ENCODE measurements around the gene CDH4. TPM values are rescaled to one million over a fixed set of nuclear protein-coding genes. Genes with fewer than 3 reads are reported as not detected.
"Not testable (repeated sequence)": the region's sequence is repeated elsewhere in the genome, so short reads cannot be mapped to it uniquely, and the experiment has no call there.

Gene CDH4
- total and polyA plus RNA-seq, 5 donors from 2014 or later = 0.07 to 0.69 (median 0.49) TPM; not detected in 1

- Mint-ChIP-seq H3K4me3 (no peak overlapping the region), H3K27ac (no peak overlapping the region), H3K4me1 (peaks cover 0 to 3% (median 0%) of the 10 kb centered on the region in 4 donors), H3K36me3 (no peaks in the 10 kb centered on the region), H3K27me3 (peaks cover 21% of the 10 kb centered on the region), H3K9me3 (peaks cover 0 to 4% (median 0%) of the 10 kb centered on the region in 7 donors)
- Histone ChIP-seq H3K27ac (ENCODE audit: insufficient read depth, low read length, poor library complexity, severe bottlenecking) (no peak overlapping the region), H3K4me3 (ENCODE audit: low read depth, low read length) (no peak overlapping the region), H3K27me3 (ENCODE audit: control insufficient read depth, insufficient read depth, low read length) (no peaks in the 10 kb centered on the region), H3K9me3 (ENCODE audit: control insufficient read depth in 2 of 2, low read length in 2 of 2) (no peaks in the 10 kb centered on the region), H3K36me3 (ENCODE audit: control insufficient read depth, insufficient read depth, low read length) (no peaks in the 10 kb centered on the region), H3K4me1 (ENCODE audit: control insufficient read depth, insufficient read depth, low read length, poor library complexity, severe bottlenecking) (no peaks in the 10 kb centered on the region)
- no peak for DNase-seq
- no peak for ATAC-seq (ENCODE audit: low read depth in 2 of 2)
These were observed 714.6 kb downstream of the CDH4 start for GRCh38 chr20:61966492-61967244.

- Mint-ChIP-seq H3K4me3 (no peak overlapping the region), H3K4me1 (peaks cover 0 to 3% (median 0%) of the 10 kb centered on the region in 4 donors), H3K27ac (no peak overlapping the region), H3K9me3 (peaks cover 0 to 4% (median 0%) of the 10 kb centered on the region in 7 donors), H3K36me3 (peaks cover 3% of the 10 kb centered on the region), H3K27me3 (peaks cover 21% of the 10 kb centered on the region)
- no peak for ATAC-seq (ENCODE audit: low read depth in 2 of 2)
- peaks cover under 1% of the 10 kb centered on the region for H3K36me3 ChIP-seq (ENCODE audit: control insufficient read depth, insufficient read depth, low read length)
- no peaks in the 10 kb centered on the region for H3K27me3 ChIP-seq (ENCODE audit: control insufficient read depth, insufficient read depth, low read length)
- no peaks in the 10 kb centered on the region for H3K9me3 ChIP-seq (ENCODE audit: control insufficient read depth in 2 of 2, low read length in 2 of 2)
- no peaks in the 10 kb centered on the region for H3K4me1 ChIP-seq (ENCODE audit: control insufficient read depth, insufficient read depth, low read length, poor library complexity, severe bottlenecking)
- H3K27ac ChIP-seq (ENCODE audit: insufficient read depth, low read length, poor library complexity, severe bottlenecking) = no peak overlapping the region
- no peak overlapping the region for H3K4me3 ChIP-seq (ENCODE audit: low read depth, low read length)
- no peak for DNase-seq
These were observed 715.2 kb downstream of the CDH4 start for GRCh38 chr20:61967300-61967699.

GRCh38 chr20:61968036-61968810, 716.2 kb downstream of the CDH4 start:
- no peak for DNase-seq
- no peak overlapping the region for H3K27ac Mint-ChIP-seq

GRCh38 chr20:61968932-61969331, 716.9 kb downstream of the CDH4 start:
- DNase-seq = no peak
- Mint-ChIP-seq H3K27ac (no peak overlapping the region), H3K36me3 (peaks cover 19% of the 10 kb centered on the region), H3K4me3 (no peak overlapping the region), H3K9me3 (peaks cover 0 to 6% (median 0%) of the 10 kb centered on the region in 7 donors), H3K4me1 (peaks cover 0 to 3% (median 0%) of the 10 kb centered on the region in 4 donors), H3K27me3 (peaks cover 16% of the 10 kb centered on the region)
- H3K27ac ChIP-seq (ENCODE audit: insufficient read depth, low read length, poor library complexity, severe bottlenecking) = no peak overlapping the region
- no peaks in the 10 kb centered on the region for H3K9me3 ChIP-seq (ENCODE audit: control insufficient read depth in 2 of 2, low read length in 2 of 2)
- peaks cover 13% of the 10 kb centered on the region for H3K36me3 ChIP-seq (ENCODE audit: control insufficient read depth, insufficient read depth, low read length)
- H3K4me3 ChIP-seq (ENCODE audit: low read depth, low read length) = no peak overlapping the region
- no peaks in the 10 kb centered on the region for H3K4me1 ChIP-seq (ENCODE audit: control insufficient read depth, insufficient read depth, low read length, poor library complexity, severe bottlenecking)
- H3K27me3 ChIP-seq (ENCODE audit: control insufficient read depth, insufficient read depth, low read length) = no peaks in the 10 kb centered on the region
- no peak for ATAC-seq (ENCODE audit: low read depth in 2 of 2)

More at GRCh38 chr20:61968036-61968810, 716.2 kb downstream of the CDH4 start:
- Histone ChIP-seq H3K27me3 (ENCODE audit: control insufficient read depth, insufficient read depth, low read length) (no peaks in the 10 kb centered on the region), H3K4me3 (ENCODE audit: low read depth, low read length) (no peak overlapping the region), H3K9me3 (ENCODE audit: control insufficient read depth in 2 of 2, low read length in 2 of 2) (no peaks in the 10 kb centered on the region), H3K4me1 (ENCODE audit: control insufficient read depth, insufficient read depth, low read length, poor library complexity, severe bottlenecking) (no peaks in the 10 kb centered on the region), H3K36me3 (ENCODE audit: control insufficient read depth, insufficient read depth, low read length) (peaks cover 8% of the 10 kb centered on the region), H3K27ac (ENCODE audit: insufficient read depth, low read length, poor library complexity, severe bottlenecking) (no peak overlapping the region)
- H3K9me3 Mint-ChIP-seq = peaks cover 0 to 6% (median 0%) of the 10 kb centered on the region in 7 donors
- H3K4me1 Mint-ChIP-seq = peaks cover 0 to 3% (median 0%) of the 10 kb centered on the region in 4 donors
- no peak overlapping the region for H3K4me3 Mint-ChIP-seq
- H3K27me3 Mint-ChIP-seq = peaks cover 21% of the 10 kb centered on the region
- peaks cover 12% of the 10 kb centered on the region for H3K36me3 Mint-ChIP-seq
- no peak for ATAC-seq (ENCODE audit: low read depth in 2 of 2)

GRCh38 chr20:61969806-61970205, 717.7 kb downstream of the CDH4 start:
- H3K27me3 Mint-ChIP-seq = peaks cover 8% of the 10 kb centered on the region

GRCh38 chr20:61970357-61970756, 718.3 kb downstream of the CDH4 start:
- H3K4me1 Mint-ChIP-seq = peaks cover 0 to 3% (median 0%) of the 10 kb centered on the region in 4 donors

More at GRCh38 chr20:61969806-61970205, 717.7 kb downstream of the CDH4 start:
- Histone ChIP-seq H3K36me3 (ENCODE audit: control insufficient read depth, insufficient read depth, low read length) (peaks cover 21% of the 10 kb centered on the region), H3K4me1 (ENCODE audit: control insufficient read depth, insufficient read depth, low read length, poor library complexity, severe bottlenecking) (no peaks in the 10 kb centered on the region), H3K27ac (ENCODE audit: insufficient read depth, low read length, poor library complexity, severe bottlenecking) (no peak overlapping the region), H3K9me3 (ENCODE audit: control insufficient read depth in 2 of 2, low read length in 2 of 2) (no peaks in the 10 kb centered on the region), H3K4me3 (ENCODE audit: low read depth, low read length) (no peak overlapping the region), H3K27me3 (ENCODE audit: control insufficient read depth, insufficient read depth, low read length) (no peaks in the 10 kb centered on the region)
- ATAC-seq (ENCODE audit: low read depth in 2 of 2) (no peak), DNase-seq (no peak)
- no peak overlapping the region for H3K4me3 Mint-ChIP-seq
- H3K4me1 Mint-ChIP-seq = peaks cover 0 to 3% (median 0%) of the 10 kb centered on the region in 4 donors
- H3K27ac Mint-ChIP-seq = no peak overlapping the region
- H3K36me3 Mint-ChIP-seq = peaks cover 23% of the 10 kb centered on the region
- H3K9me3 Mint-ChIP-seq = peaks cover 0 to 6% (median 0%) of the 10 kb centered on the region in 7 donors

GRCh38 chr20:61971595-61971994, 719.5 kb downstream of the CDH4 start:
- H3K27ac ChIP-seq (ENCODE audit: insufficient read depth, low read length, poor library complexity, severe bottlenecking); H3K4me3 Mint-ChIP-seq; H3K27me3 ChIP-seq (ENCODE audit: control insufficient read depth, insufficient read depth, low read length); H3K27me3 Mint-ChIP-seq; H3K9me3 Mint-ChIP-seq; H3K4me3 ChIP-seq (ENCODE audit: low read depth, low read length); H3K9me3 ChIP-seq (ENCODE audit: control insufficient read depth in 2 of 2, low read length in 2 of 2); ATAC-seq (ENCODE audit: low read depth in 2 of 2); H3K4me1 ChIP-seq (ENCODE audit: control insufficient read depth, insufficient read depth, low read length, poor library complexity, severe bottlenecking); H3K27ac Mint-ChIP-seq; H3K4me1 Mint-ChIP-seq; DNase-seq: not testable (repeated sequence)
- H3K36me3 Mint-ChIP-seq = peaks cover 25% of the 10 kb centered on the region
- H3K36me3 ChIP-seq (ENCODE audit: control insufficient read depth, insufficient read depth, low read length) = peaks cover 30% of the 10 kb centered on the region

More at GRCh38 chr20:61970357-61970756, 718.3 kb downstream of the CDH4 start:
- Histone ChIP-seq H3K36me3 (ENCODE audit: control insufficient read depth, insufficient read depth, low read length) (peaks cover 21% of the 10 kb centered on the region), H3K27ac (ENCODE audit: insufficient read depth, low read length, poor library complexity, severe bottlenecking) (no peak overlapping the region), H3K27me3 (ENCODE audit: control insufficient read depth, insufficient read depth, low read length) (no peaks in the 10 kb centered on the region), H3K4me3 (ENCODE audit: low read depth, low read length) (no peak overlapping the region), H3K9me3 (ENCODE audit: control insufficient read depth in 2 of 2, low read length in 2 of 2) (no peaks in the 10 kb centered on the region), H3K4me1 (ENCODE audit: control insufficient read depth, insufficient read depth, low read length, poor library complexity, severe bottlenecking) (no peaks in the 10 kb centered on the region)
- H3K27ac Mint-ChIP-seq = no peak overlapping the region
- no peak for DNase-seq
- peaks cover 25% of the 10 kb centered on the region for H3K36me3 Mint-ChIP-seq
- H3K27me3 Mint-ChIP-seq = peaks cover 8% of the 10 kb centered on the region
- H3K4me3 Mint-ChIP-seq = no peak overlapping the region
- no peak for ATAC-seq (ENCODE audit: low read depth in 2 of 2)
- H3K9me3 Mint-ChIP-seq = peaks cover 0 to 6% (median 0%) of the 10 kb centered on the region in 7 donors

Measured in CD4-positive, CD25-positive, alpha-beta regulatory T cell (primary cell).